GM04503 (cell line): ENCODE measurements around the gene SREBF2.

Experiments
- DNase-seq: peaks from one replicate; pipeline ENCODE4 v3.0.0-alpha.2; 2012; ENCODE audit warnings: low read depth

SREBF2 gene

DNA sequence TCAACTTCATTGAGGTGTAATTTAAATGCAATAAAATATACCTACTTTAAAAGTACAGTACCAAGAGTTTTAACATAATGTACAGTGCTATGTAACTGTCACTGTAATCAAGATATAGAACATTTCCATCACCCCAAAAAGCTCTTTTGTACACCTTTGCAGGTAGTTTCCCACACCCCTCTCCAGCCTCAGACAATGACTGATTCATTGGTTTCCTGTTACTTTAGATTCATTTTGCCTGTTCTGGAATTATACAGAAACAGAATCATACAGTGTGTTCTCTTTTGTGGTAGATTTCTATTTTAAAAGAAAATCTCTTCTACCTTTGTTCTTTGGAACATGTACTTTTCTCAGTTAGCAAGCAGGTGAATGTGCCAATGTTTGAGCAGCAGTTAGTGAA lies 43.8 kb downstream of the SREBF2 start:
- DNase-seq, result no peak

DNA sequence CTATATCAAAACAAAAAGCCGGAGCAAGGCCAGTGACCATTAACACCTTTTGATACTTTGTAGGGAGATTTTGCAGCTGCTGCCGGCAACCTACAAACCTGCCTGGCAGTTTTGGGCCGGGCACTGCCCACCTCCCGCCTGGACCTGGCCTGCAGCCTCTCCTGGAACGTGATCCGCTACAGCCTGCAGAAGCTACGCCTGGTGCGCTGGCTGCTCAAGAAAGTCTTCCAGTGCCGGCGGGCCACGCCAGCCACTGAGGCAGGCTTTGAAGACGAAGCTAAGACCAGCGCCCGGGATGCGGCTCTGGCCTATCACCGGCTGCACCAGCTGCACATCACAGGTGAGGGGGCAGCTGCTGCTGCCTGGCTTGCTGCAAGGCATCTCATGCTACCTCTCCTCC lies 47.7 kb downstream of the SREBF2 start:
- DNase-seq, result no peak

GRCh38 chr22:41883400-41883799 lies 50.5 kb downstream of the SREBF2 start:
- no peak for DNase-seq

DNA sequence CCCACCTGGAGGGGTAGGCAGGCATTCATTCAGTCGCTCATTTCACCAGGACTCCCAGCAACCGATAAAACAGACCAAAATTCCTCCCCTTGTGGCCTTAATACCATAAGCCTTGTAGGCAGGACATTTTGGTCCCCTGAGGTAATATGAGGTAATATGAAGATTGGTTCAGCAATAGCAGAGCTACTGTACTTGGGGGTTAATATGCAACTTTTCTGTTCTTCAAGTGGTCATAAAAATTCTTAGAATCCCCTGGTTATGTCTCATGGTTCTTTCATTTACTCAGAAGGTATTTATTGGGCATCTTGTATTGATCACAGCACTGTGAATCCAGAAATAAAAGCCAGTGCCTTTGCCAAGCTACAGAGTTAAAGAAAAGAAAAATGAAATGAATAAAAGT lies 52.2 kb downstream of the SREBF2 start:
- DNase-seq, result no peak

DNA sequence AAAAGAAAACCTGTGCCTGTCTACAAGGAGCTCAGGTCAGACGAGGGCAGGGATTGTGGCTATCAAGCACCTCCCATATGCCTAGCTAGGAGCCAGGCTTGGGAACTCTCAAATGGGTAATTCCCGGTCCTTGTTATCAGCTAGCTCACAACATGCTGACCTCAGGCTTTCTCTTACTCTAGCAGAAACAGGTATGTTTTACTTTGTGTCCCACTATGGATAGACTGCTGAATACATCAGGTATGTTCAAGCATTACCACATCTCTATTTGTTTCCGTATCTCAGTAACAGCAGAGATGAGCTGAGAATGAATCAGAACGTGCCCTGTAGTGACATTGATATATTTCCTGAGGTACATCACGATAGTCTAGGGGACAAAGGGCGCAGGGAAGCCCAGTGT lies 52.6 kb downstream of the SREBF2 start:
- no peak for DNase-seq

DNA sequence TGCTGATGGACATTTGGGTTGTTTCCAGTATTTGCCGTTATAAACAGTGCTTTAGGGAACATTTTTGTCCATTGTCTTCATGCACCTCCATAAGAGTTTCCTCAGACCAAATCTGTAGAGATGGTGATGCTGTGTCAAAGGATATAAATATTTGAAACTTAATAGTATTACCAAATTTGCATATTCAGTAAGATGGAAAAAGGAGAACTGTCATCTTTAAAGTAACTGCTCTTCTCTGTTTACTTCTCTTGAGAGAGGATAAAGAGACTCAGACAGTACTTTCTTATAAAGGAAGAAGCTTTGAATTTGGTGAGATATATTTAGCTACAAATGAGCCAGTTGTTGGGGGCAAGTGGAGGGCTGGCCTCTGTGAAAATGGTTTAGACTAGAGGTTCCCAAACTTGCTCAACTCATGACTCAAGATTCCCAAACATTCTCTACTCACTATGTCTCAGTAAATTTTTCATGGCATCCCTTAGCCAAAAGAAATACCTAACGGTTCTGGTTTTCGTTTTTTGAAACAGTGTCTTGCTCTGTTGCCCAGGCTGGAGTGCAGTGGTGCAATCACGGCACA lies 55.8 kb downstream of the SREBF2 start:
- DNase-seq, result no peak

- DNase-seq, result no peak
Measured at GRCh38 chr22:41891407-41891806, 58.5 kb downstream of the SREBF2 start.

DNA sequence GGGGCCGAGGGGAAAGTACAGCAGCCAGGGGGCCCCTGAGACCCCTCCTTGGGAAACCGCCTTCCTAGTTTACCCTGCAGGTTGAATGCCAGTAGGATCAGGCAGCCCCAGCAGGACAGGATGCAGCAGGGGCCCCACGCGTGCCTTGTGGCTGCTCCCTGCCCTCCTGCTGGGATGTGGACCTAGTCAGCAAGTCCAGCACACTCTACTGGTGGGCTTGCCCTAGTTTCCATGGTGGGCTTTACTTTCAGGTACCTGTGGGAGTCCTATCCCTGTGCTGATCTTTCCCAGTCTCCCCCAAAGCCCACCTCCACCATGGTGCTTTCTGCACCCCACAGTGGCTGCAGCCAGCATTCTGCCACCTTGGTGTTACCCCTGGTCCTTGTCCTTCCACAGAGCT lies 59.8 kb downstream of the SREBF2 start:
- no peak for DNase-seq

GRCh38 chr22:41893591-41894375 lies 60.9 kb downstream of the SREBF2 start:
- DNase-seq, result no peak

DNA sequence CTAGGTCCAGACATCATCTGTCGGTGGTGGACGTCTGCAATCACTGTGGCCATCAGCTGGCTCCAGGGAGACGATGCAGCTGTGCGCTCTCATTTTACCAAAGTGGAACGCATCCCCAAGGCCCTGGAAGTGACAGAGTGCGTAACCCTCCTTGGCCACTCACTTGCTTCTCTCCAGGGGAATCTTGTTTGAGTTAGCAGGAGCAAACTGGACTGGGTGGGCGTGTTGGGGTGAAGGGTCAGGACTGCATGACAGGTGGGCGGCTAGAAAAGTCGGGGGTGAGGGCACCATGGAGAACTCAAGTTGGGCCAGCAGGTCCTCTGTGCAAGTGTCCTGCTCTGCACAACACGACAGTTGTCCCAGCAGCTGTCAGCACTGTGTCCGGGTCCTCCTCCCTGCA lies 65.7 kb downstream of the SREBF2 start:
- DNase-seq, result no peak

DNA sequence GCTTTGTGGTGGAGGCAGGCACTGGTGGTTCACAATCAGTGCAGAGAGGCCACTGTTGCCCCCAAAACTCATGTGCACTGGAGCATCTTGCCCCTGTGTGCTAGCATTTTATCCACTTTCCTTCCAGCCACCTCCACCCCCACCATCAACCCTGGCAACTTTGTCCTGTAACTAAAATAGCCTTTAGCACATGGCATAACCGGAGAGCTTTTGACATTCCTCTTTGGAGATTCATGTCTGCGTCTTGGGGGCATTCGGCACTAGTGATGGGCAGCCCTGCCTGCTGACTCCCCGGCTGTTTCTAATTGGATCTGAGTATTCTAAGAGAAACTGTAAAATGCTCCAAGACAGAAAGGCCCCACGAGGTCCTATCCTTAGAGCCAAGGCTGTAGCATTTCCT lies 66.2 kb downstream of the SREBF2 start:
- DNase-seq, result no peak

- no peak for DNase-seq
Measured at GRCh38 chr22:41899992-41900651, 67.2 kb downstream of the SREBF2 start.

- DNase-seq, result no peak
Measured at GRCh38 chr22:41900652-41901312, 67.9 kb downstream of the SREBF2 start.

GRCh38 chr22:41902016-41902415 lies 69.1 kb downstream of the SREBF2 start:
- DNase-seq, result no peak

- no peak for DNase-seq
Measured at GRCh38 chr22:41902932-41903421, 70.1 kb downstream of the SREBF2 start.

- no peak for DNase-seq
Measured at GRCh38 chr22:41904450-41905410, 71.8 kb downstream of the SREBF2 start.

DNA sequence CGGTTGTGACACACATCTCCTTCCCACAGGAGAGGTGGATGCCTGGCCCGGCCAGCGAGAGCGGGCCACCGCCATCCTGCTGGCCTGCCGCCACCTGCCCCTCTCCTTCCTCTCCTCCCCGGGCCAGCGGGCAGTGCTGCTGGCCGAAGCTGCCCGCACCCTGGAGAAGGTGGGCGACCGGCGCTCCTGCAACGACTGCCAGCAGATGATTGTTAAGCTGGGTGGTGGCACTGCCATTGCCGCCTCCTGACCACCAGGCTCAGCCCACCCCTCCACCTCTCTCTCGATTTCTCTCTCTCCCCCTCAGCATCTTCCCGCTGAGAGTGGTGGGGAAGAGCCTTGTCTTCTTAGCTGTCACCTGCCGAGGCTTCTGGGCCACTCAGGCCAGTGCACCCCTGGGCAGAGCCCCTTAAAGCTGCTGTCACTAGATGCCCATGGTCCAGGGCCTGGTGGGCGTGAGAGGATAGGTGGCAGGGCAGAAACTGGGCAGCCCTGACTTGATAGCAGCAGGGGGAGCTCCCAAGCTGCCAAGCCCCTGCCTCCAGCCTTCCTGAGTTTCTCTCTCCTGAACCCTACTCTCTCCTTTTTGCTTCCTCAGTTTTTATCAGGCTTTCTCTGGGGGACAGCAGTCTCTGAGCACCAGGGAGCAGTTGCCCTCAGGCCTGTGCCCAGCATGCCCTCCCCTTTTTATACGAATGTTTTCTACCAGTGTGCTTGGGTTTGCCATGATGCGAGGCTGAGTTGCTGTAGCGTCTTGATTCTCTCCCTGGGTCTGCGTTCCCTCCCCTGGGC lies 72.7 kb downstream of the SREBF2 start:
- DNase-seq, result no peak

- no peak for DNase-seq
Measured at GRCh38 chr22:41906822-41907221, 73.9 kb downstream of the SREBF2 start.

DNA sequence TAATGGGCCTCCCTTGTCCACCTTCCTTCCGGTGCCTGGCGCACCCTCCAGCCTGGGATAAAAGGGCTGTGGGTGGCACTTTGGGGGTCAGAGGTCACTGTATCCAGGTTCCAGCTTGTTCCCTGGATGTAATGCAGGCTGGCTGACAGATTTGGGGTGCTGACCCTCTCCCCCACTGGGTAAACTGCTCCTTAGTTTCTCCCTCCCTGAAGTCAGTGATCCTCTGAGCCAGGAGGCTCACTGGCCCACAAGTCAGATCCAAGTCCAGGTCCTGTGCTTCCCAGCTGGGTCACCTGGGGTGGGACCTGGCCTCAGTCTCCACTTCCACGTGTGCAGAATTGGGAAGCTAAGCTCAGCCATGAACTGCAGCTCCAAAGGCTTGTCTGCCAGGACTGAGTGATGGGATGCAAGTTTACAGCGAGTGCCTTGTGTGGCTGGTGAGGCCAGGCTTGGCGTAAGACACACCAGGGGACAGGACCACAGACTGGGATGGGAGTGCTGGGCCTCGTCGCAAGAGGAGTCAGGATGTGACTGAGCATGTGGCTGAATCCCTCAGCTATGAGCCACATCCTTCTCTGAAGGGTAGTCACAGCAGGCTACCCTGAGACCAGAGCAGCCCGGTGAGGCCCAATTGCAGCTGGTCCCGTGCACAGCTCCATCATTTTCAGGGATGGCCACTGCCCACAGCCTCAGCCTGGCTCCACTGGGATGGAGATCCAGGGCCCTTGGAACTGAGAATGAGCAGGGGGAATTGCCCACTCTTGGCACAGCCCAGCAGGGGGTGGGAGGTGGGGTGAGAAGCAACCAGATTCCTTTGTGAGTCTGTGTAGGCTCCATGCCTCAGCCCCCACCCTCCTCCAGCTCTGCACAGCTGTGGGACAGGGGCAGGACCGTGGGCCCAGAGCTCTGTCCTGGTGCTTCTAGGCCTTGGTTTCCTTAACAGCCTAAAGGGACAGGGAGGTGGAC lies 74.8 kb downstream of the SREBF2 start:
- no peak for DNase-seq
